Stimulated activated CD8-positive, alpha-beta memory T cell treated with anti-CD3 and anti-CD28 coated beads, Interleukin-4, amount 100 ng/mL, for 48 hours (primary cell): ENCODE data around the gene S1PR3.

Experiments used
- DNase-seq: peaks from one replicate; pipeline ENCODE4 v3.0.0-alpha.2; 2020

S1PR3 gene

GRCh38 chr9:89010056-89010455 is 18.8 kb downstream of the S1PR3 start:
- no peak for DNase-seq

GRCh38 chr9:89010526-89011111 is 19.4 kb downstream of the S1PR3 start:
- no peak for DNase-seq

GRCh38 chr9:89011683-89012082 is 20.4 kb downstream of the S1PR3 start:
- DNase-seq, result no peak

GRCh38 chr9:89012294-89013042 is 21.2 kb downstream of the S1PR3 start:
- DNase-seq, result no peak

- DNase-seq, result no peak
Measured at GRCh38 chr9:89013660-89014059, 22.4 kb downstream of the S1PR3 start.

GRCh38 chr9:89014153-89014552 is 22.9 kb downstream of the S1PR3 start:
- no peak for DNase-seq

GRCh38 chr9:89015336-89015735 is 24.1 kb downstream of the S1PR3 start:
- no peak for DNase-seq

- no peak for DNase-seq
Measured at GRCh38 chr9:89020754-89021153, 29.5 kb downstream of the S1PR3 start.

GRCh38 chr9:89021154-89021803 is 30.0 kb downstream of the S1PR3 start:
- no peak for DNase-seq

GRCh38 chr9:89022001-89022759 is 30.9 kb downstream of the S1PR3 start:
- DNase-seq, result no peak

GRCh38 chr9:89022902-89023301 is 31.6 kb downstream of the S1PR3 start:
- DNase-seq, result no peak

GRCh38 chr9:89023740-89024139 is 32.5 kb downstream of the S1PR3 start:
- DNase-seq, result no peak

- DNase-seq, result no peak
Measured at GRCh38 chr9:89024727-89025126, 33.5 kb downstream of the S1PR3 start.

- DNase-seq, result no peak
Measured at GRCh38 chr9:89025553-89025952, 34.3 kb downstream of the S1PR3 start.

- no peak for DNase-seq
Measured at GRCh38 chr9:89026876-89027275, 35.6 kb downstream of the S1PR3 start.

GRCh38 chr9:89029788-89030187 is 38.5 kb downstream of the S1PR3 start:
- no peak for DNase-seq

GRCh38 chr9:89032173-89032572 is 40.9 kb downstream of the S1PR3 start:
- no peak for DNase-seq

GRCh38 chr9:89032661-89033060 is 41.4 kb downstream of the S1PR3 start:
- DNase-seq, result no peak

GRCh38 chr9:89036383-89036782 is 45.1 kb downstream of the S1PR3 start:
- no peak for DNase-seq

- DNase-seq, result no peak
Measured at GRCh38 chr9:89036891-89037290, 45.6 kb downstream of the S1PR3 start.

GRCh38 chr9:89037346-89037745 is 46.1 kb downstream of the S1PR3 start:
- DNase-seq, result no peak

GRCh38 chr9:89037891-89038290 is 46.6 kb downstream of the S1PR3 start:
- no peak for DNase-seq

GRCh38 chr9:89038382-89039103 is 47.3 kb downstream of the S1PR3 start:
- DNase-seq, result no peak
